ENCODE measurements around the gene RIT2. TPM values are rescaled to one million over a fixed set of nuclear protein-coding genes. Genes with fewer than 3 reads are reported as not detected.
"Not testable (repeated sequence)": the region's sequence is repeated elsewhere in the genome, so short reads cannot be mapped to it uniquely, and the experiment has no call there.

The RIT2 gene
- polyA plus RNA-seq, 4 donors = 0.27 TPM; not detected in 3

GRCh38 chr18:42742969-42743368 lies 372.5 kb downstream of the RIT2 start:
- no peak for FAIRE-seq
- no peaks in the 10 kb centered on the region for H3K27me3 ChIP-seq (ENCODE audit: control insufficient read depth in 3 of 3, insufficient read depth in 3 of 3, low read length in 3 of 3)
- no peak overlapping the region for H3K27ac ChIP-seq (ENCODE audit: low read depth in 1 of 3, low read length in 2 of 3)
- DNase-seq = no peak
- no peaks in the 10 kb centered on the region for H3K36me3 ChIP-seq (ENCODE audit: control insufficient read depth in 3 of 3, insufficient read depth in 2 of 3, low read depth in 1 of 3, low read length in 3 of 3)
- no peaks in the 10 kb centered on the region for H3K4me1 ChIP-seq (ENCODE audit: control insufficient read depth in 3 of 3, insufficient read depth in 2 of 3, low read depth in 1 of 3, low read length in 2 of 3)
- H3K9me3 ChIP-seq (ENCODE audit: control insufficient read depth in 2 of 2, insufficient read depth in 1 of 2, low read depth in 1 of 2, low read length in 1 of 2) = no peaks in the 10 kb centered on the region
- H3K4me3 ChIP-seq (ENCODE audit: low read depth in 1 of 3, low read length in 3 of 3) = no peak overlapping the region

- DNase-seq (no peak), FAIRE-seq (no peak)
- Histone ChIP-seq H3K4me1 (ENCODE audit: control insufficient read depth in 3 of 3, insufficient read depth in 2 of 3, low read depth in 1 of 3, low read length in 2 of 3) (no peaks in the 10 kb centered on the region), H3K27ac (ENCODE audit: low read depth in 1 of 3, low read length in 2 of 3) (no peak overlapping the region), H3K9me3 (ENCODE audit: control insufficient read depth in 2 of 2, insufficient read depth in 1 of 2, low read depth in 1 of 2, low read length in 1 of 2) (no peaks in the 10 kb centered on the region), H3K4me3 (ENCODE audit: low read depth in 1 of 3, low read length in 3 of 3) (no peak overlapping the region), H3K36me3 (ENCODE audit: control insufficient read depth in 3 of 3, insufficient read depth in 2 of 3, low read depth in 1 of 3, low read length in 3 of 3) (no peaks in the 10 kb centered on the region), H3K27me3 (ENCODE audit: control insufficient read depth in 3 of 3, insufficient read depth in 3 of 3, low read length in 3 of 3) (no peaks in the 10 kb centered on the region)
Measured at GRCh38 chr18:42742474-42742873, 373.0 kb downstream of the RIT2 start.

GRCh38 chr18:42741805-42742347 lies 373.6 kb downstream of the RIT2 start:
- not testable (repeated sequence) for H3K4me1 ChIP-seq (ENCODE audit: control insufficient read depth in 3 of 3, insufficient read depth in 2 of 3, low read depth in 1 of 3, low read length in 2 of 3); H3K27me3 ChIP-seq (ENCODE audit: control insufficient read depth in 3 of 3, insufficient read depth in 3 of 3, low read length in 3 of 3); FAIRE-seq; DNase-seq; H3K9me3 ChIP-seq (ENCODE audit: control insufficient read depth in 2 of 2, insufficient read depth in 1 of 2, low read depth in 1 of 2, low read length in 1 of 2); H3K4me3 ChIP-seq (ENCODE audit: low read depth in 1 of 3, low read length in 3 of 3); H3K27ac ChIP-seq (ENCODE audit: low read depth in 1 of 3, low read length in 2 of 3); H3K36me3 ChIP-seq (ENCODE audit: control insufficient read depth in 3 of 3, insufficient read depth in 2 of 3, low read depth in 1 of 3, low read length in 3 of 3)
- 76 to 82% (median 79%) methylated on average over 12 of the region's 12 CpGs for WGBS, 3 donors

- not testable (repeated sequence) for H3K36me3 ChIP-seq (ENCODE audit: control insufficient read depth in 3 of 3, insufficient read depth in 2 of 3, low read depth in 1 of 3, low read length in 3 of 3); DNase-seq; H3K9me3 ChIP-seq (ENCODE audit: control insufficient read depth in 2 of 2, insufficient read depth in 1 of 2, low read depth in 1 of 2, low read length in 1 of 2); H3K27ac ChIP-seq (ENCODE audit: low read depth in 1 of 3, low read length in 2 of 3); H3K4me3 ChIP-seq (ENCODE audit: low read depth in 1 of 3, low read length in 3 of 3); H3K27me3 ChIP-seq (ENCODE audit: control insufficient read depth in 3 of 3, insufficient read depth in 3 of 3, low read length in 3 of 3); H3K4me1 ChIP-seq (ENCODE audit: control insufficient read depth in 3 of 3, insufficient read depth in 2 of 3, low read depth in 1 of 3, low read length in 2 of 3); FAIRE-seq
- WGBS, 3 donors = 51 to 61% (median 56%) methylated on average over 2 of the region's 2 CpGs
Measured at GRCh38 chr18:42741299-42741698, 374.2 kb downstream of the RIT2 start.

- H3K36me3 ChIP-seq (ENCODE audit: control insufficient read depth in 3 of 3, insufficient read depth in 2 of 3, low read depth in 1 of 3, low read length in 3 of 3) = no peaks in the 10 kb centered on the region
- H3K4me3 ChIP-seq (ENCODE audit: low read depth in 1 of 3, low read length in 3 of 3) = no peak overlapping the region
- H3K9me3 ChIP-seq (ENCODE audit: control insufficient read depth in 2 of 2, insufficient read depth in 1 of 2, low read depth in 1 of 2, low read length in 1 of 2) = no peaks in the 10 kb centered on the region
- whole genome bisulfite sequencing, 3 donors = 64 to 83% (median 68%) methylated on average over 1 of the region's 1 CpG
- no peak for DNase-seq
- no peaks in the 10 kb centered on the region for H3K4me1 ChIP-seq (ENCODE audit: control insufficient read depth in 3 of 3, insufficient read depth in 2 of 3, low read depth in 1 of 3, low read length in 2 of 3)
- H3K27me3 ChIP-seq (ENCODE audit: control insufficient read depth in 3 of 3, insufficient read depth in 3 of 3, low read length in 3 of 3) = no peaks in the 10 kb centered on the region
- no peak for FAIRE-seq
- H3K27ac ChIP-seq (ENCODE audit: low read depth in 1 of 3, low read length in 2 of 3) = no peak overlapping the region
Measured at GRCh38 chr18:42736074-42736473, 379.4 kb downstream of the RIT2 start.

GRCh38 chr18:42734520-42734919 lies 381.0 kb downstream of the RIT2 start:
- FAIRE-seq = no peak
- H3K4me1 ChIP-seq (ENCODE audit: control insufficient read depth in 3 of 3, insufficient read depth in 2 of 3, low read depth in 1 of 3, low read length in 2 of 3) = no peaks in the 10 kb centered on the region
- no peaks in the 10 kb centered on the region for H3K36me3 ChIP-seq (ENCODE audit: control insufficient read depth in 3 of 3, insufficient read depth in 2 of 3, low read depth in 1 of 3, low read length in 3 of 3)
- H3K9me3 ChIP-seq (ENCODE audit: control insufficient read depth in 2 of 2, insufficient read depth in 1 of 2, low read depth in 1 of 2, low read length in 1 of 2) = no peaks in the 10 kb centered on the region
- DNase-seq = no peak
- no peaks in the 10 kb centered on the region for H3K27me3 ChIP-seq (ENCODE audit: control insufficient read depth in 3 of 3, insufficient read depth in 3 of 3, low read length in 3 of 3)
- no peak overlapping the region for H3K4me3 ChIP-seq (ENCODE audit: low read depth in 1 of 3, low read length in 3 of 3)
- no peak overlapping the region for H3K27ac ChIP-seq (ENCODE audit: low read depth in 1 of 3, low read length in 2 of 3)
- 75 to 88% (median 80%) methylated on average over 3 of the region's 3 CpGs for WGBS, 3 donors

GRCh38 chr18:42730272-42730671 lies 385.2 kb downstream of the RIT2 start:
- no peak for FAIRE-seq
- Histone ChIP-seq H3K4me3 (ENCODE audit: low read depth in 1 of 3, low read length in 3 of 3) (no peak overlapping the region), H3K27me3 (ENCODE audit: control insufficient read depth in 3 of 3, insufficient read depth in 3 of 3, low read length in 3 of 3) (no peaks in the 10 kb centered on the region), H3K9me3 (ENCODE audit: control insufficient read depth in 2 of 2, insufficient read depth in 1 of 2, low read depth in 1 of 2, low read length in 1 of 2) (no peaks in the 10 kb centered on the region), H3K27ac (ENCODE audit: low read depth in 1 of 3, low read length in 2 of 3) (no peak overlapping the region), H3K36me3 (ENCODE audit: control insufficient read depth in 3 of 3, insufficient read depth in 2 of 3, low read depth in 1 of 3, low read length in 3 of 3) (no peaks in the 10 kb centered on the region), H3K4me1 (ENCODE audit: control insufficient read depth in 3 of 3, insufficient read depth in 2 of 3, low read depth in 1 of 3, low read length in 2 of 3) (no peaks in the 10 kb centered on the region)
- DNase-seq = no peak
- 44 to 63% (median 53%) methylated on average over 1 of the region's 1 CpG for WGBS, 3 donors

- WGBS, 3 donors = 77 to 82% (median 80%) methylated on average over 6 of the region's 6 CpGs
- Histone ChIP-seq H3K9me3 (ENCODE audit: control insufficient read depth in 2 of 2, insufficient read depth in 1 of 2, low read depth in 1 of 2, low read length in 1 of 2) (no peaks in the 10 kb centered on the region), H3K4me1 (ENCODE audit: control insufficient read depth in 3 of 3, insufficient read depth in 2 of 3, low read depth in 1 of 3, low read length in 2 of 3) (no peaks in the 10 kb centered on the region), H3K27ac (ENCODE audit: low read depth in 1 of 3, low read length in 2 of 3) (no peak overlapping the region), H3K36me3 (ENCODE audit: control insufficient read depth in 3 of 3, insufficient read depth in 2 of 3, low read depth in 1 of 3, low read length in 3 of 3) (no peaks in the 10 kb centered on the region), H3K27me3 (ENCODE audit: control insufficient read depth in 3 of 3, insufficient read depth in 3 of 3, low read length in 3 of 3) (no peaks in the 10 kb centered on the region), H3K4me3 (ENCODE audit: low read depth in 1 of 3, low read length in 3 of 3) (no peak overlapping the region)
- FAIRE-seq = no peak
- DNase-seq = no peak
Measured at GRCh38 chr18:42719221-42719620, 396.3 kb downstream of the RIT2 start.

- Histone ChIP-seq H3K4me1 (ENCODE audit: control insufficient read depth in 3 of 3, insufficient read depth in 2 of 3, low read depth in 1 of 3, low read length in 2 of 3) (no peaks in the 10 kb centered on the region), H3K4me3 (ENCODE audit: low read depth in 1 of 3, low read length in 3 of 3) (no peak overlapping the region), H3K36me3 (ENCODE audit: control insufficient read depth in 3 of 3, insufficient read depth in 2 of 3, low read depth in 1 of 3, low read length in 3 of 3) (no peaks in the 10 kb centered on the region), H3K27me3 (ENCODE audit: control insufficient read depth in 3 of 3, insufficient read depth in 3 of 3, low read length in 3 of 3) (no peaks in the 10 kb centered on the region), H3K27ac (ENCODE audit: low read depth in 1 of 3, low read length in 2 of 3) (no peak overlapping the region), H3K9me3 (ENCODE audit: control insufficient read depth in 2 of 2, insufficient read depth in 1 of 2, low read depth in 1 of 2, low read length in 1 of 2) (no peaks in the 10 kb centered on the region)
- FAIRE-seq = no peak
- no peak for DNase-seq
- 43 to 48% (median 44%) methylated on average over 1 of the region's 1 CpG for WGBS, 3 donors
Measured at GRCh38 chr18:42712065-42712464, 403.4 kb downstream of the RIT2 start.
